C4-2B (cell line): ENCODE data around the gene LRRC61.

Source experiments
- ZFX ChIP-seq: fragments of 450-650 bp; IDR thresholded peaks from 2 replicates; pipeline ENCODE4 v1.6.1; 2017
- TF ChIP-seq, protein P1 (sequence below): fragments of 450-650 bp; conservative IDR thresholded peaks from 2 replicates; pipeline ENCODE4 v1.5.1; 2017; ENCODE audit warnings: mild to moderate bottlenecking

DNA sequence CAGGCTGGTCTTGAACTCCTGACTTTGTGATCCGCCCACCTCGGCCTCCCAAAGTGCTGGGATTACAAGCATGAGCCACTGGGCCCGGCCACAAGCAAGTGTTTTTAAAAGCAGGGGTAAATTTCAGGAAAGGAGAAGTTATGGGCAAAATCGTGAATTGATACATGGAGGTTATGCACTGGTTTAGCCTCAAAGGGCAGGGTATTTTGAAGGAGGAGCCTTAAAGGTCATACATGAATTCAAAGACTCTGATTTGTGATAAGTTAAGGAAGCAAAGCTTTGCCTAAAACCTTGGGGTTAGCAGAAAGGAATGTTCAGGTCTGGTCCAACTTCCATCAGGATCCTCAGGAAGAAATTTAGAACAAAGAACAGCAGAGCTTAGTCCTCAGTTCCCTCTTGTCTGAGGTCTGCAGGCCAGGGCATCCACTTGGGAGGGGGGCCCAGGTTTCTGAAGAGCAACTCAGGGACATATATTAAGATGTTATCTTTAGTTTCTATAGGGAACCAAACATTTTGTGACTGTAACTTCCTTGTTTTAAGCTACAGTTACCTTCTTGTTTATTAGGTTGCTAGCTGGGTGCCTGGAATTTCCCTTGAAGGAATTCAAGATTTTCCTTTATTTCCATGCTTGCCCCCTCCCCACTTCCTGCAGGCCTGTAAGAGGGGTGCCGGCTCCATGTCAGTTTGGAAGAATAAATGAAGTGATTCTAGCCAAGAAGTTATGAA, 42.7 kb downstream of the LRRC61 start:
- TF ChIP-seq, protein P1, sequence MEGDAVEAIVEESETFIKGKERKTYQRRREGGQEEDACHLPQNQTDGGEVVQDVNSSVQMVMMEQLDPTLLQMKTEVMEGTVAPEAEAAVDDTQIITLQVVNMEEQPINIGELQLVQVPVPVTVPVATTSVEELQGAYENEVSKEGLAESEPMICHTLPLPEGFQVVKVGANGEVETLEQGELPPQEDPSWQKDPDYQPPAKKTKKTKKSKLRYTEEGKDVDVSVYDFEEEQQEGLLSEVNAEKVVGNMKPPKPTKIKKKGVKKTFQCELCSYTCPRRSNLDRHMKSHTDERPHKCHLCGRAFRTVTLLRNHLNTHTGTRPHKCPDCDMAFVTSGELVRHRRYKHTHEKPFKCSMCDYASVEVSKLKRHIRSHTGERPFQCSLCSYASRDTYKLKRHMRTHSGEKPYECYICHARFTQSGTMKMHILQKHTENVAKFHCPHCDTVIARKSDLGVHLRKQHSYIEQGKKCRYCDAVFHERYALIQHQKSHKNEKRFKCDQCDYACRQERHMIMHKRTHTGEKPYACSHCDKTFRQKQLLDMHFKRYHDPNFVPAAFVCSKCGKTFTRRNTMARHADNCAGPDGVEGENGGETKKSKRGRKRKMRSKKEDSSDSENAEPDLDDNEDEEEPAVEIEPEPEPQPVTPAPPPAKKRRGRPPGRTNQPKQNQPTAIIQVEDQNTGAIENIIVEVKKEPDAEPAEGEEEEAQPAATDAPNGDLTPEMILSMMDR: no peak
- TF ChIP-seq ZFX: no peak
